Thoracic aorta (tissue), 2 donors: ENCODE measurements around the gene YIPF1. TPM values are rescaled to one million over a fixed set of nuclear protein-coding genes. Genes with fewer than 3 reads are reported as not detected.
"Not testable (repeated sequence)": the region's sequence is repeated elsewhere in the genome, so short reads cannot be mapped to it uniquely, and the experiment has no call there.

Experiments used
- ATAC-seq: fragments of 150-250 bp; one replicate; pipeline ENCODE4 v1.8.0; 2017; ENCODE audit warnings: low read depth; ENCODE audit not compliant: insufficient number of reproducible peaks, low FRiP score
- DNase-seq: peaks from one replicate; pipeline ENCODE4 v3.0.0-alpha.2; 2020; ENCODE audit warnings: low spot score
- H3K27ac ChIP-seq, 2 donors: fragments of 200-600 bp; sonication (generic); 1 replicate in 1 of 2; 2 replicates in 1 of 2; pipeline ENCODE4 v1.5.1; 2016; ENCODE audit warnings: mild to moderate bottlenecking in 2 of 2, moderate library complexity in 2 of 2
- H3K27me3 ChIP-seq: fragments of 200-600 bp; sonication (generic); replicated peaks from 2 replicates; pipeline ENCODE4 v1.6.0; 2016; ENCODE audit warnings: mild to moderate bottlenecking; ENCODE audit not compliant: insufficient read depth
- H3K36me3 ChIP-seq: fragments of 200-600 bp; sonication (generic); one replicate; pipeline ENCODE4 v1.5.1; 2016
- H3K4me1 ChIP-seq, 2 donors: fragments of 200-600 bp; sonication (generic); 1 replicate in 1 of 2; 2 replicates in 1 of 2; pipeline versions ENCODE4 v1.5.1 to v1.6.0; 2016; ENCODE audit warnings: low read depth in 2 of 2, mild to moderate bottlenecking in 1 of 2; ENCODE audit not compliant: control insufficient read depth in 1 of 2
- H3K4me3 ChIP-seq: fragments of 200-600 bp; sonication (generic); 2 replicates; pipeline ENCODE4 v1.5.1; 2016; ENCODE audit warnings: mild to moderate bottlenecking
- H3K9me3 ChIP-seq: fragments of 200-600 bp; sonication (generic); 2 replicates; pipeline ENCODE4 v1.5.1; 2016
- total RNA-seq, 2 donors: library from RNA; depleted of rRNA; stranded (reverse); fragments of >200 nt; gene quantifications; one replicate each; pipeline versions ENCODE4 v1.1.0 to v1.2.3, GENCODE V29; 2016
- TF ChIP-seq, protein P1 (sequence below): fragments of 200-600 bp; sonication (generic); IDR thresholded peaks from one replicate; pipeline ENCODE4 v1.5.1; 2019; ENCODE audit warnings: antibody characterized with exemption

The YIPF1 gene
- total RNA-seq, 2 donors from 2014 or later, result 18.8 to 20.7 TPM

DNA sequence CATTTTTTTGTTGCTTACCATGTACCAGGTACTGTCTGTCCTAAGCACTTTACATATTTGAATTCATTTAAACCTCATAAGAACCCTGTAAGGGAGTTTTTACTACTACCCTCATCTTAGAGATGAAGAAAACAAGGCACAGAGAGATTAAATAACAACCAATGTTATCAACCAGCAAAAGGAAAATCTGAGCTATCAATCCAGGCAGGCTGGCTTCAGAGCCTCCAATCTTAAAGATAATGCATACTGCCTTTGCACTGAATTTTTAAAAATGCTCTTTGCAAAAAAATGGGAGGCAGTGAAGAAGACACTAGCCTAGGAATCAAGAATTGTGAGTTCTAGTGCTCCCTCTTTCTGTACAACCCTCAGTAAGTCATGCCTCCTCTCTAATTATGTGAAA is 70.2 kb downstream of the YIPF1 start:
- no peak overlapping the region for H3K27ac ChIP-seq
- no peak overlapping the region for H3K4me3 ChIP-seq
- H3K4me1 ChIP-seq, result no peaks in the 10 kb centered on the region
- no peaks in the 10 kb centered on the region for H3K9me3 ChIP-seq
- peaks cover 6% of the 10 kb centered on the region for H3K36me3 ChIP-seq
- DNase-seq (no peak), ATAC-seq (no peak)
- H3K27me3 ChIP-seq, result no peaks in the 10 kb centered on the region
- TF ChIP-seq, protein P1, sequence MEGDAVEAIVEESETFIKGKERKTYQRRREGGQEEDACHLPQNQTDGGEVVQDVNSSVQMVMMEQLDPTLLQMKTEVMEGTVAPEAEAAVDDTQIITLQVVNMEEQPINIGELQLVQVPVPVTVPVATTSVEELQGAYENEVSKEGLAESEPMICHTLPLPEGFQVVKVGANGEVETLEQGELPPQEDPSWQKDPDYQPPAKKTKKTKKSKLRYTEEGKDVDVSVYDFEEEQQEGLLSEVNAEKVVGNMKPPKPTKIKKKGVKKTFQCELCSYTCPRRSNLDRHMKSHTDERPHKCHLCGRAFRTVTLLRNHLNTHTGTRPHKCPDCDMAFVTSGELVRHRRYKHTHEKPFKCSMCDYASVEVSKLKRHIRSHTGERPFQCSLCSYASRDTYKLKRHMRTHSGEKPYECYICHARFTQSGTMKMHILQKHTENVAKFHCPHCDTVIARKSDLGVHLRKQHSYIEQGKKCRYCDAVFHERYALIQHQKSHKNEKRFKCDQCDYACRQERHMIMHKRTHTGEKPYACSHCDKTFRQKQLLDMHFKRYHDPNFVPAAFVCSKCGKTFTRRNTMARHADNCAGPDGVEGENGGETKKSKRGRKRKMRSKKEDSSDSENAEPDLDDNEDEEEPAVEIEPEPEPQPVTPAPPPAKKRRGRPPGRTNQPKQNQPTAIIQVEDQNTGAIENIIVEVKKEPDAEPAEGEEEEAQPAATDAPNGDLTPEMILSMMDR, result no peak

DNA sequence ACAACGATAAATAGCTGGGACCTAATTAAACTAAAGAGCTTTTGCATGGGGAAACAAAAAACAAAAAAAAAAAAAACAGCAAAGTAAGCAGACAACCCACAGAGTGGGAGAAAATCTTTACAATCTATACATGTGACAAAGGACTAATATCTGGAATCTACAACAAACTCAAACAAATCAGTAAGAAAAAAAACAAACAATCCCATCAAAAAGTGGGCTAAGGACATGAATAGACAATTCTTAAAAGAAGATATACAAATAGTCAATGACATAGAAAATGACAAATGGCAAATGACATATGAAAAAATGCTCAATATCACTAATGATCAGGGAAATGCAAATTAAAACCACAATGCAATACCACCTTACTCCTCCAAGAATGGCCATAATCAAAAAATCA is 73.0 kb downstream of the YIPF1 start:
- H3K4me1 ChIP-seq, H3K27ac ChIP-seq, H3K9me3 ChIP-seq, H3K36me3 ChIP-seq, ATAC-seq, H3K27me3 ChIP-seq, DNase-seq, H3K4me3 ChIP-seq: not testable (repeated sequence)

DNA sequence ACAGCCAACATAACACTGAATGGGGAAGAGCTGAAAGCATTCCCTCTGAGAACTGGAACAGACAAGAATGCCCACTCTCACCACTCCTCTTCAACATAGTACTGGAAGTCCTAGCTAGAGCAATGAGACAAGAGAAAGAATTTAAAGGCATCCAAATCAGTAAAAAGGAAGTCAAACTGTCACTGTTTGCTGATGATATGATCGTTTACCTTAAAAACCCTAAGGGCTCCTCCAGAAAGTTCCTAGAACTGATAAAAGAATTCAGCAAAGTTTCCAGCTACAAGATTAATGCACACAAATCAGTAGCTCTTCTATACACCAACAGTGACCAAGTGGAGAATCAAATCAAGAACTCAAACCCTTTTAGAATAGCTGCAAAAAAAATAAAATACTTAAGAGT is 74.1 kb downstream of the YIPF1 start:
- not testable (repeated sequence) for H3K27me3 ChIP-seq, H3K27ac ChIP-seq, ATAC-seq, H3K4me1 ChIP-seq, H3K36me3 ChIP-seq, H3K9me3 ChIP-seq, DNase-seq, H3K4me3 ChIP-seq

DNA sequence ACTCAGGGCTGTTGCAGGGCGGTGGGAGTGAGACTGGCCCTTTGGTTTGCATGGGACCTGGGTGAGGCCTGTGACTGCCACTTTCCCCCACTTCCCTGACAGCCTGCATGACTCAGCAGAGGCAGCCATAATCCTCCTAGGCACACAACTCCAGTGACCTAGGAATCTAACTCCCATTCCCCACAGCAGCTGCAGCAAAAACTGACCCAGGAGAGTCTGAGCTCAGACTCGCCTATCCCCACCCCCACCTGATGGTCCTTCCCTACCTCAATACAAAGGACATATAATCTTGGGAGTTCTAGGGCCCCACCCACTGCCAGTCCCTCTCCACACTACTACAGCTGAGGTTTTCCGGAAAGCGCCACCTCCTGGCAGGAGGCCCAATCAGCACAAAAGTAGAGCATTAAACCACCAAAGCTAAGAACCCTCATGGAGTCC is 78.2 kb downstream of the YIPF1 start:
- Histone ChIP-seq H3K9me3 (no peaks in the 10 kb centered on the region), H3K4me1 (no peaks in the 10 kb centered on the region), H3K27me3 (no peaks in the 10 kb centered on the region), H3K36me3 (no peaks in the 10 kb centered on the region), H3K4me3 (no peak overlapping the region), H3K27ac (no peak overlapping the region)
- no peak for ATAC-seq
- TF ChIP-seq, protein P1, result no peak
- no peak for DNase-seq

DNA sequence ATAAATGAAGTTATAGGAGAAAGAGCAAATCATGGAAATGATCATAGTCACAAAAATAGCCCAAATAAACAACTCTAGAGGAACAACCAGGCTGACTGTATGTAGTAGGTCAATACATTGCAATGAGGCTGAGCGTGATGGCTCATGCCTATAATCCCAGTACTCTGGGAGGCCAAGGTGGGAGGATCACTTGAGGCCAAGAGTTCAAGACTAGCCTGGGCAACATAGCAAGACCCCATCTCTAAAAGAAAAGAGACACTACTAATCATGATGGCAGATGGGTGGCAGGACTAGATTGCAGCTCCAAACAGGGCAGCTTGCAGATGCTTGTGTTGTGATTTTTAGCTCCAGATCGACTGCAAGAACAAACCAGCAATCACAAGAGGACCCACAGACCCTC is 79.1 kb downstream of the YIPF1 start:
- TF ChIP-seq, protein P1, result no peak
- Histone ChIP-seq H3K4me3 (no peak overlapping the region), H3K9me3 (no peaks in the 10 kb centered on the region), H3K36me3 (no peaks in the 10 kb centered on the region), H3K27me3 (no peaks in the 10 kb centered on the region), H3K4me1 (no peaks in the 10 kb centered on the region), H3K27ac (no peak overlapping the region)
- no peak for DNase-seq
- no peak for ATAC-seq

DNA sequence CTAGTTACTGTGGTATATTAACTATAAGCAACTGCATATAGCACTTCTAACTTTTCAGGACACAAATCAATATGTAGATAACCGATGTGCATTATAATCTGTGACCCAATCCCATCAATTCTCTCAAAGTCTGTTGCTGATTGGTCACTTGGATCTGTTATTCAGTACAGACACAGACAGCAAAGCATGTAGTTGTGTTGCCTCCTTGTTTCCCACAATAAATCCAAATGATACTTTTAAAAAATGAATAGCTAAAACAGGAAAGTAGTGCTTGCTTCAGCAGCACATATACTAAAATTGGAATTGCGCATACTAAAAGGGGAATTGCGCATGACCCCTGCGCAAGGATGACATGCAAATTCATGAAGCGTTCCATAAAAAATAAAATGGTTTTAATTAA is 79.6 kb downstream of the YIPF1 start:
- ATAC-seq (no peak), DNase-seq (no peak)
- Histone ChIP-seq H3K27me3 (no peaks in the 10 kb centered on the region), H3K4me3 (no peak overlapping the region), H3K36me3 (no peaks in the 10 kb centered on the region), H3K9me3 (no peaks in the 10 kb centered on the region), H3K27ac (no peak overlapping the region), H3K4me1 (no peaks in the 10 kb centered on the region)
- TF ChIP-seq, protein P1, result no peak
